ENCODE data around the gene ACE.

Gene ACE

DNA sequence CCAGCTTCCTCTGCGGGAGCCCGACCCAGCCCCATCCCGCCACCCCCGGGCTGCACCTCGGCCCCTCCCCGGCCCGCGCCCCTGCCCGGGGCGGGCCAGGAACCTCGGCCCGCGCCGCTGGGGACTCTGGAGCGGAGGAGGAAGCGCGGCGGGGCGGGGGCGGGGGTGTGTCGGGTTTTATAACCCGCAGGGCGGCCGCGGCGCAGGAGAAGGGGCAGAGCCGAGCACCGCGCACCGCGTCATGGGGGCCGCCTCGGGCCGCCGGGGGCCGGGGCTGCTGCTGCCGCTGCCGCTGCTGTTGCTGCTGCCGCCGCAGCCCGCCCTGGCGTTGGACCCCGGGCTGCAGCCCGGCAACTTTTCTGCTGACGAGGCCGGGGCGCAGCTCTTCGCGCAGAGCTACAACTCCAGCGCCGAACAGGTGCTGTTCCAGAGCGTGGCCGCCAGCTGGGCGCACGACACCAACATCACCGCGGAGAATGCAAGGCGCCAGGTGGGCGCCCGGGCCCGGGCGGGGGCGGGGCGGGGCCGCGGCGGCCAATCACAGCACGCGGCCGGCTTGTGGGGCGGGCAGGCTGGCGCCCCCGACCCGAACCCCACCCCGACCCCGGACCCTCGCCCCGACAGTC lies at the start of gene ACE:
Gene ACE, plus strand, starts transcription at position 208 of the 626 bp plus-strand sequence. Its CDS starts 34 bp downstream, at position 242.
- DNase-seq: peak; percentile 36

DNA sequence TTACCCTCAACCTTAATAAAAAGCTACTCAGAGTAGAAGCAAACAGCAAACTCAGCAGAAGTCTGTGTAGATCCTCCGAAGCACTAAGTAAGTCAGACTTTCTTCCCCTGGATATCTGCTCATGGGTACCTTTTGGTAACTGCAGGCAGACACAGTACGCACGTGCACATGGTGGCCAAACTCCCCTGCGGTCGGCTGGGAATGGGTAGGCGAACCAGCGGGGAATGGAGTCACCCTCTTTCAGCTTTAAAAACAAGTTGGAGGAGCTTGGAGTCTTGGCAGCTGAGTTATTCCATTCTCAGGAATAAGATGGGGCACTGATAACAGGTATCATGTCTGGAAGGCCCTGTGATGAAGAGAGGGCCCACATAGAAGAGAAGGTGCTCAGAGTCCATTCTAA lies 47.1 kb upstream of the ACE start:
- no peak for DNase-seq

DNA sequence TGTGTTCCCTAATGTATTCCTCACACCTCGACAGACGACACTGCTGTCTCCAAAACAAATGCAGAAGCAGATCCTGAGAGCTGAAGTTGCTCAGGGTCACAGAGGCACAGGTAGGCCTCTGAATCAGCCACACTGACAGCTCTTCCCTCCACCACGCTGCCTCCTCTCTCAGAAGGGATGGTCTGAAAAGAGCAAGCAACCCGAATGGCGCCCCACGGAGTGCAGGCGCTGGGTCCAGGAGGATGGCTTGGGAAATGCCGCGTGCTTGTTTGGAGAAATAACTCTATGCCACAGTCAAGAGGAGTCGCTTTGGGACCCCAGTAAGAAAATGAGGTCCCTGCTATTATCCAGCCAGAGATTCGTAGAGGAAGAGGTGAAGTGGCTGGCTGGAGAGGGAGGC lies 46.6 kb upstream of the ACE start:
- DNase-seq: no peak

DNA sequence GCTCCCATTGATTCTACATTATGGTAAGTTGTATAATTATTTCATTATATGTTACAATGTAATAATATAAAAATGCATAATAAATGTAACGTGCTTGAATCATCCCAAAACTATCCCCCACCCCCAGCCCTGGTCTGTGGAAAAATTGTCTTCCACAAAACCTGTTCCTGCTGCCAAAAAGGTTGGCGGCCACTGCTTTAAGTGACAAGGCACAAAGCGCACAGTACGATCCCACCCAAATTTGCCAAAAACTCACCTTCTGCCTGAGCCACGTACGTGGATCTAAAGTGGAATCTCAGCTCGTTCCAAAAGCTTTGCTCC lies 45.3 kb upstream of the ACE start:
- no peak for DNase-seq

DNA sequence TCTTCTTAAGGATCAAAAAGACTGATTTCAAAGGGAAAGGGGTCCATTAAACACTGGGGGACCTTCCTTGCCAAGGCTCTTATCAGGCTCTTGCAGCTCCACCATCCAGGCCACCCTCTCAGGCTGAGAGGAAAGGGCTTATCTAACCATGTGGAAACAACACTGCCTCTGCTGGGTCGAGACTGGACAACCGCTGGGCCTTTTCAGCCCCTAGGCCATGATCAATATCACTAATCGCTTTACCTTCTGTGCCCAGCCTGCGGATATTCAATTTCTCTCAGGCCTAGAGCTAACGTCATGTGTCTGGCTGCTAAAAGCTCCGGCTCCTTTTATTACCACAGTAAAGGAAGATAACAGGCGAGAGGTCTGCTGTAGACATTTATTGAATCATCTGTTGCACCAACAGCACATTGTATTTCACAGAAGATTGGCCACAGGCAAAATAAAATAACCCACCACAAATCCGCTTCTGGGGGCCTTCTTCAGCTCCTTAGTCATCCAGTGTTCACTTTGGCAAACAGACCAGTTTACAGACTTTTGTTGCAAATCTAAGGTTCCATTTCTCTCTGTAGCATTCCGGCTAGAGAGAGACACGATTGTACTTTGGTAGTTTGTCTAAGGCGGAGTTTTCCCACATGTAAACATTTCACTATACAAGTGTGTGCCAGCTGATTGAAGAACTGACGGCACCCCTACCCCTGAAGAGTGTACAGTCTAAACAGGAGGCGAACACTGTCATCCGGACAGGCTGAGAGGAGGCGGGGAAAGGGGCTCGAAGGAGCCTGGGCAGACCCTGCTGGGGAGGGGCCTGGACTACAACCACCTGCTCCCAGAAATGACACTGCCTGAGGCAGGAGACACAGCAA lies 44.7 kb upstream of the ACE start:
- DNase-seq: no peak

DNA sequence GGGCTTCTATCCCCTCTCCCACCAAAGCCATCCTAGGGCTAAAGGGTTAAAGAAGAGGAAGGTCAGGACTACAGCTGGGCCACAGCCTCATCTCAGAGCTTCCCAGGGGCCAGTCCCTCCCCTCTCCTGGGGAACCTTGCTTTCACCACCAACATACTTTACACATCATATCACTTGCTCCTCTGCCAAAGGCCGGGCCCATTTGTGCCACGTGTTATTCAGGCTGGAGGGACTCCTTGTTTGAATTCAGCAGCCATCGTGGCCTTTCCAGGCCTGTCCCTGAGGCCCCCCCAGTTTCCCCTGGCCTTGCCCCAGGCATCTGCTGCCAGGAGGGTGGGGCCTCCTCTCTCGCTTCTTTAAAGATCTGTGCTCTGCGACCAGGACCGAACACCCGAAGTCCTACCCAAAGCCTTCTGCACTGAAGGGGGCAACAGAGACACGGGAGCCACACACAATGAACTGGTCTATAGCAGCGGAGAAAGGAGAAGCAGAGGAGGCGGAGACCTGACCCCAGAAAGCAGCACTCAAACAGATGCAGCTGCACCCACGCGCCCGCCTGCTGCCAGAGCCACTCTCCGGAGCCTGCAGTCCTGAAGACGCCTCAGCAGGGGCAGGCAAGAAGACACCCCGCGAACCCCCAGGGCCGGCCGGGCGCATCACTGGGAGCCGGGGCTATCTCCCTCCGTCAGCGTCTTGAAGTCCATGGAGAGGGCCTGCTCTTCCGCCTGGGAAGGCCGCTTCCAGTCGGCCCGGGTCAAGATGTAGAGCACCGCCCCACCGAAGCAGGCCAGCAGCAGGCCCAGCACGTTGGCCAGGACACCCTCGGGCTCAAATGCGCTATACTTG lies 42.9 kb upstream of the ACE start:
- peak; percentile 37 for DNase-seq

DNA sequence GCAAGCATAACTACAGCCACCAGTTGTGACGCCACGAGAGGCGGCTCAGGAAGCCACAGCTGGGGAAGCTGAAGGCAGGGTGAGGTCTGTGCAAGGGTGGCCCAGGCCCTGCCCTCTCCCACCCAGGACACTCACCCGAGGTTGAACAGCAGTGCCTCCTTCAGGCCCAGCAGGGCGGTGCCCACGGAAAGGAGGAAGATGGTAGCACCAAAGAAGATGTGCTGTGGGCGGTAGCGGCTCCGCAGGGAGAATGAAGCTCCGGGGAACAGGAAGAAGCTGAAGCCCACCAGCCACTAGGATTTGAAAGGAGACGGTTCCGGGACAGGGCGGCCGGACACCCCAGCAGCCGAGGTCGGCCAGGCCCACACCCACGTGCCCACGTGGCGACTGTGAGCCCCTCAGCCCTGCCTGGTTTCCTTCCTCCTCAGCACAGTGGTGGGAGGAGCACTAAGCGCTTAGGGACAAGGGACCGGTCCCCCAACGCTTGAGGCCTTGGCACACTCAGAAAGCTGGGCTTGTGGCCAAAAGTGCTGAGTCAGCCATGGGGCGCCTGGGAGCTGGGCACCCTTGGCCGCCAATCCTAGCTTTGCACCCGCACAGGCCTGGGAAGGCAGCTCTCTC lies 41.8 kb upstream of the ACE start:
- DNase-seq: peak; percentile 60

DNA sequence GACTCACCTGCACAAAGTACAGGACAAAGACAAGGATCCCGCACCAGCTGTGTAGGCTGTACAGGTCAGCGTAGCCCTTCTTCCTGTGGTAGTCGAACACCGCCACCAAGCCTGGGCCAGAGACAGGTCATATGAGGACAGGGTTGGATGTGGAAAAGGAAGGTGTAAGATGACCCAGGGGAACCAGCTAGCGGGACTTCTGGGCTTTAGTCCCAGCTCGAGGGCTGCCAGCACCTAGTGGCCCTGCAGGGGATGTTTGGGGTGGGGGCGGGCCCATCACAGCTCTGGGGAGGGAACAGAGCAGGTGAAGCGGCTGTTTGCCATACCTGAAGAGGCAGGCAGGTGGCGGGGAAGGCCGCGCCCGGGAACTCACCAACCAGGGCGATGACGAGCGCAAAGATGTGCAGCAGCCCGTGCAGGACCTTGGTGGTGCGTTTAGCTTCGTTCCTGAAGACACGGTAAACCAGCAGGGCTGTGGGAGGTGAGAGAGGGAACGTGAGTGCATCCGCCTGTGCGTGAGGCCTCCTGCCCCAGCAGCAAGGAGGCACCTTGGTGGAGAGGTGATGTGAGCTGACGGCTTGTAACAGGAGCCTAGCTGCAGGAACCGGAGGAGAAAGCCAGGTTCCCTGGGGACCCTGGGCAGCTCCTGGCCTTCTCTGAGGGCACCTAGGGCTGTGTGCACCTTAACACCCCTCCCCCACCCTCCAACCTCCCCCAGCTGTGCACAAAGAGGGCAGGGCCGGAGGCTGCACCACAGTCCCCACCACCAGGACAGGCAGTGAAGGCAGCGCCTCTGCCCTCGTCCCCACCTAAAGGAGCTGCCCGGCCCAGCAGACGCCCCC lies 41.0 kb upstream of the ACE start:
- DNase-seq: no peak

DNA sequence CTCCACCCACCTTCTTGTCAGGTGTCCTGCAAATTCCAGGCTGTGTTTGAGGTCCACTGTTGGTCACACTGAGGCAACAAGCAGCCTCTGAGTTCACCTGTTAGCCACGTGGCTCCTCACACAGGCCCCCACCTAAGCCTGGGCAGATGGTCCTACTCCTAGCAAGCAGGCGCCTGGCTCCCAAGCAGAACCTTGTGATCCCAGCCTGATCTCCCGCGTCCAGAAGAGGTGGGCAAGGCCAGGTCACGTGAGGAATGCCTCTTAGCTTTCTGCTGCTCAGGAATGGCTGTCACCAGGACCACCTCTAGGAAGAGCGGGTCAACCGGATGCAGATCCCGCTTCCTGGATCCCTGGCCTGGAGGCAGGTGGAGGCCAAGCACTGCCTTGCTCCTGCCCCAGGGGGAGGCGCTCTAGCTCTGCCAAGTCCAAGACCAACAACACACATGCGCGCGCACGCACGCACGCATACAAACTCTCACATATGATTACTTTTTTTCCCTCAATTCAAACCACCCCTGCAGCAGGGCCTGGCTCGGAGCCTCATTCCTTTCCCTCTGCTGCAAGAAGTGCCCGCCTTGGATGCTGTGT lies 40.2 kb upstream of the ACE start:
- no peak for DNase-seq

DNA sequence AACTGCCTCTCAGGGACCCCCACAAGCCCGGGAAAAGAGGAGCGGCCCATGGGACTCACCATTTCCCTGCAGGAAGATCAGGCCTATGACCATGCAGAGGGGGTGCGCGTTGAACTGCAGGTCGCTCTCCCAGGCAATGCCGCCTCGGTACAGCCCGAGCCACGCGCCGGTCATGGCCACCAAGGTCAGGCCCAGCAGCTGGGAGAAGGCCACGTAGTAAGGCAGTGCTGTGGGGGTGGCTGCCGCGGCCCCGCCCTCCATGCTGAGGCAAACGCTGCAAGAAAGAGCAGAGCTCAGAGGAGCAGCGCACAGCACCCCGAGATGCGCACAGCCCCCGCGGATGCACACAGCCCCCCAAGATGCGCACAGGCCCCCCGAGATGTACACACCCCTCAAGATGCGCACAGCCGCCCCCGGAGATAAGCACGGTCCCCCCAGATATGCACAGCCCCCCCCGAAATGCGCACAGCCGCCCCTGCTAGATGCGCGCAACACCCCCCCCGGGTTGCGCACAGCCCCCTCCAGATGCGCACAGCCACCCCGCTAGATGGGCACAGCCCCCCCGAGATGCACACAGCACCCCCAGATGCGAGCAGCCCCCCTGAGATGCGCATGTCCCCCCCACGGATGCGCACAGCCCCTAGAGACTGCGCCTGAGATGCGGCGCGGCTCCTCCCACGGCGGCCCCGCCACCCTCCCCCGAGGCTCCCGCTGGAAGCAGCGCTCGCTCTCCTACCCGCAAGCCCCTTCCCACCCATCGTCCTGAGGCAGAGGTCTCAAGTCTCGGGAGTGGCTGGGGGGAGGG lies 39.4 kb upstream of the ACE start:
- DNase-seq: no peak

DNA sequence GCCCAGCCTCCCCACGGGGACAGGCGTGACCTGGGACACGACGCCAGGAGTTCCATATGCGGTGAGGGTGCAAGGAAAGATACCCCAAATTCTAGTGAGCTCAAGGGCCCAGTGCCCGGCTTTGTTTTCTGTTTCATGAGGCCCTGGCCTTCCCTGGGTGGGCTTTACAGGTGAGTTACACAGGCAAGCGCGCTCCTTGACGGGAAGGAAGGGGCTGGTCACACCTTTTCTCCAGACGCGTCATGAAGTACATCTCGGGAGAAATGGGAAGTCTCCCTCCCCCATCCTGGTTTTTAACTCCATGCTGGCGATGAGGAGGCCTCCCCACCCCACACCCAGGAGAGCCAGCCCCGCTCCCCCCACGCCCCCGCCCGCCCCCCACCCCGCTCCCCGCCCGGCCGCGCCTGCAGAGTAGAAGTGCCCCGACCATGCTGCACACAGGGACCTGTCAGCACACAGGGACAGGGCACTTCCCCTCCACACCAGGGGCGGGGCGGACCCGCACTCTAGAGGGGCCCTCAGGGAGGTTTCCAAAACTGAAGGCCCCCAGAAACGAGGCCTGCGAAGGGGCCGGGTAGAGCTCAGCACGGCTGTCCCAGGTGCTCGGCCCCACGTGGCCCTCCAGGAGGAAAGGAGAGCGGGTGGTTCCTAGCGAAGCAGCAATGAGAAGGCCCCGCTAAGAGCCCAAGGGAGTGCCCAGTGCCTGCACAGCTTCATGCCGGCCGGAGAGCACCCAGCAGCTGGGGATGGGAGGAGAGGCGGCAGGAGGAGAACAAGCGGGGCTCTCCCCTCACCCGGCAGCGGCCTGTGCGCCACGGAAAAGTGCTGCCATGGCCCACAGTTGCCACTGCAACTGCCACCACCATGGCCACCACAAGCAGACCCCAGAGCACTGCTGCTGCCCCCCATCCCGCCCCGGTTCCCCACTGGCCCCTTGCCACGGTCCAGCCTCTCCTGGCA lies 38.5 kb upstream of the ACE start:
- no peak for DNase-seq

DNA sequence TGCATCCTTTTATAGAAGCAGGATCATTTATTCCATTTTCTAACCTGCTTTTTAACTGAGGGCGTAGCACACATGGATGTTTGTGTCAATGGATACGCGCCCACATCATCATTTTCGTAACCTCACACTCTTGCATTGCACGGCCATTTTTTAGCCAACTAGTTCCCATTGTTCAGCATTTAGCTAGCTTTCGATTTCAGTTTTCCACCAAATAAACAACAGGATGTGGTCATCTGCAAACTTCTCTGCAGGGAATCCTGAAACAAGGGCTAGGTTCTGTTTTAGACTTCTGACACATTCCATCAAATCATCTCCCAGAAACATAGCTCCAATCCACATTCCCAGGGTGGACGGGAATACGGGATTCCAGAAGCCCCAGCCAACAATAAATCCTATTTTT lies 37.2 kb upstream of the ACE start:
- peak; percentile 95 for DNase-seq

DNA sequence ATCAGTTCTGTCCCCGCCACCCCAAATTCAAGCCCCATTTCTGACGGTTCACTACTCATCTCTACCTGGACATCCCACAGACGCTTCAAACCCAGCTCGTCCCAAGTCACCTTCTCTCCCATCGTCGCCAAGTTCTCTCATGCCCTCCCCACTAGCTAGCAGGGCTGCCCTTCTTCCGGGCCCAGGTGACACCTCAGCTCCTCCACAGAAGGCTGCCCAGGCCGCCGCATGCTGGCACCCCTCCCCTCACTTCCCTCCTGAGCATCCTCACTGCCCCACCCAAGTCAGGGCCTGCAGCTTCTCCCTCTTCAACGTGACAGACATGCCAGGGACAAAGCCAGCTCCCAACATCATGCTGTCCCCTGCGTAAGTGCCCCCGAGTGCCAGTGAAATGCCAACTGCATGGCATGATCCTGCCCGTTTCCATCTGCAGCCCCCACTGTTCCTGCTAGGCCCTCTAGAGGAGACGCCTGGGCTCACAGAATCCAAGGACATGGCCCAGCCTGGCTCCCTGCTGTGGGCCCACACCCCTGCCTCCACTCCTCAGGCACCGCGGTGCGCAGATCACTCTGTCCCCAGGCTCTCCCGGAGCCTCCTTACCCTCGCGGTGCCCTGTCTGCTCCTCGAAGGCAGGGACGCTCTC lies 36.6 kb upstream of the ACE start:
- DNase-seq: no peak

DNA sequence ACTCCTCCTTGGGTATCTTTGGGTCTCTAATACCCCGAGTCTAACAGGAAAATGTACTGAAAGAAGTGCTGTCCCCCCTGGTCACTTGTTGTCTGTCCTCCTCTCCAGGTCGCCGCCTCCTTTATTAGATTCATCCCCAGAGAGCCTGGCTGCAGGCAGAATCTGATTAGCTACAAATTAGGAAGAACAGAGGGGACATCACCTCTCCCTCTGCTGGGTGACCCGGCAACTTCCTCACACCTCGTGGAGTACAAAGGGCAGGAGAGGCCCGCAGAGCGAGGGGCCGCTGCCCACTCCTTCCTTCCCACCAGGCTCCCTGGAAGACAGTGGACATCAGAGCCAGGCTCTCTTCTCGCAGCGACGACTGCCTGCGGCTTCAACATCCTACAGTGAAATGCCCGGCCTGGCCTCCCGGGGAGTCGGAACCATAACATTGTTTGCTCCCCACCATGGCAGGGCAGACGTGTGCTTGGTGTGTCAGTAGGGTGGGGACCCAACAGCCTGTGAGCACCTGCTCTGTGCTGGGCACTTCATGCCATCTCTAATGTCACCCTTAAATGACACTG lies 36.0 kb upstream of the ACE start:
- DNase-seq: no peak

DNA sequence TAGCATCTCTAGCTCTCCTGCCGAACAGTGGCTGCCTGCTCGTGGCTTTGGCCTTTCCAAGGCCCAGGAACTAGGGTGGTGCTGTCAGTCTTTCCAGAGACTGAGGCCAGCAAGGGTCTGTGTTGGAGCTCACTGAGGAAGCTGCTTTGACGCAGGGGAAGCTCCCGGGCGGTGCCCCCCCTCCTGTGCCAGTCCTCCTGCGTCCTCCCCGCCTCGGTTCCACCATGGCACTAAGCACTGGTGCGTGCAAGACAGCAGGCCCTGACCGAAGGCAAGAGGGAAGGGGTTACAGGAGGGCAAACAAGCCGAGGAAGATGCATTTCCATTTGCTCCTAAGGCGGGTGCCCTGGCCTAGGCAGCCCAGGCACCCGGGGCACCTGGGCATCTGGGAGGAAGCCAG lies 35.2 kb upstream of the ACE start:
- DNase-seq: no peak

DNA sequence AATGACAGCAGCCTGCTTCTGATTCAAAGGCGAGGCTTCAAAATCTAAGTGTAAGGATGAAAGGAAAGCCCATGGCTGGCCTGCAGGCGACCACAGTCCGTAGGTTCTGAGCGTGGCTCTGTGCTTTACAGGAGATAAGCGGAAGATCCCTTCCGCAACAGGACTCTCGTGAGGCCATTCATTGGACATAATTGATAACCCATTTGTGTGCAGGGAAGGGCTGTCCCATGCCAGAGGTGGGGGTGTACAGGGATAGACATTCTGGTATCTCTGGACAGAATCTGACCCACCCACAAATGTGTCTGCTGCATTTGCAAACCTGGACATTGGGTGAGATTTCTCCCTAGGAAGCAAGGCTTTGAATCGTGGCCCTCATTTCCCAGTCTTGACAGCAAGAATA lies 34.8 kb upstream of the ACE start:
- DNase-seq: no peak

DNA sequence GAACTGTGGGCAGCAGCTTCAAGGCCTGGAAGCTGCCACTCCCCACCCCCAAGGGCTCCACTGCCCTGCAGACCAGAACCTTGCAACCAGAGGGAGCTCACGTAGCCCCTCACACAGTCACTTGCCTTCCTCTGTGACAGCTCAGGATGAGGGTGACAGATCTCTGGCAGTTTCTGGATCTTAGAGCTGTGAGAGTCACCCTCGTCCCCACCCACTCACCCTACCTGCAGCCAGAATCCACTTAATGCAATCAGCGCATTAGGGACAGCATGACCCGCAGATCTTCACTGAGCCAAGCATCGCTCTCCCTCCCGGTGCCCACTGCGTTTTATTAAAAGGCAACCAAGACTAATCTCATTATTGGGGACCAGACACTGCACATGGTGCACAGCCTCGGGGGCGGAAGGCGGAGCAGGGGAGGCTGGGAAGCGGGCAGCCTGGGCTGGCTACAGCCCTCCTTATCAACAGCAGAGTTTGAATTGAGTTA lies 34.3 kb upstream of the ACE start:
- no peak for DNase-seq

DNA sequence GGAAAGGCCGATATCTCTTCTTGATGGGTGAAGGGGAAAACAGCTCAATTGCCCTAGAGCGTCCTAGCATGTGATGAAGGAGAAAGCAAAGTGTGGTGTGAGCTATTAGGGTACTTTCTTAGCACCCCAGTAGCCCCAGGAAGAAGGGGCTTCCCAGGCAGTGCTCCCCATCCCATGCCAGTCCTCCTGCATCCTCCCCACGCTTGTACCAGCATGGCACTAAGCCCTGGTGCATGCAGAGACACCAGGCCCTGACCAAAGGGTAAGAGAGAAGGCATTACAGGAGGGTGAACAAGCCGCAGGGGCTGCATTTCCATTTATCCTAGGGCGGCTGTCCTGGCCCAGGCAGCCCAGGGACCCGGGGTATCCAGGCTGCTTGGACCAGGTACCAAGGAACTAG lies 33.8 kb upstream of the ACE start:
- no peak for DNase-seq

DNA sequence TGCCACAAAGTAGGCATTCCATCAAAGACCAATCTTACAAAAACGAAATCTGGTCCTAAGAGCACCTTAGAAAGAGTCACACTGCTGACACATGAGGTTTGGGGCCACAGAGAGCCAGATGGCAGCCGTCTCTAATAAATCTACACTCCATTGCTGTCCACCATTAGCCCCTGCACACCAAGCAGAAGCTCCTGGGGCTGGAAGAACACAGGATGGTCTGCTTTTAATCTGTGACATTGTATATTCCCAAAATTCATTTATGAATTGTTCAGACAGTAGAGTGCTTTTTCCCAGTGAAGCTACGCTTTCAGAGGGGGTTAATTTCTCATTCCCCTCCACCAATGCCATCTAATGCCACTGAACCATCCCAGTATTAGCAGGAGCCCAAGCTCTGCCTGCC lies 32.4 kb upstream of the ACE start:
- no peak for DNase-seq
